Ascending aorta (tissue), 2 donors: ENCODE measurements around the gene TRIM39. TPM values are rescaled to one million over a fixed set of nuclear protein-coding genes. Genes with fewer than 3 reads are reported as not detected.

Experiments used
- DNase-seq, 2 donors: peaks; one replicate each; pipeline ENCODE4 v3.0.0-alpha.2; 2019; ENCODE audit warnings: low spot score in 2 of 2
- H3K27ac ChIP-seq, 2 donors: fragments of 200-600 bp; sonication (generic); one replicate each; pipeline ENCODE4 v1.5.1; 2016 to 2017; ENCODE audit warnings: mild to moderate bottlenecking in 1 of 2
- H3K27me3 ChIP-seq: fragments of 200-600 bp; sonication (generic); one replicate; pipeline ENCODE4 v1.5.1; 2017
- H3K36me3 ChIP-seq, 2 donors: fragments of 200-600 bp; sonication (generic); one replicate each; pipeline ENCODE4 v1.5.1; 2016
- H3K4me1 ChIP-seq, 2 donors: fragments of 200-600 bp; sonication (generic); one replicate each; pipeline ENCODE4 v1.5.1; 2016 to 2017; ENCODE audit warnings: mild to moderate bottlenecking in 1 of 2
- H3K4me3 ChIP-seq, 2 donors: fragments of 200-600 bp; sonication (generic); one replicate each; pipeline ENCODE4 v1.5.1; 2016 to 2017; ENCODE audit warnings: mild to moderate bottlenecking in 1 of 2
- H3K9me3 ChIP-seq, 2 donors: fragments of 200-600 bp; sonication (generic); one replicate each; pipeline ENCODE4 v1.5.1; 2016
- CTCF ChIP-seq, 3 experiments: fragments of 200-600 bp in 2 of 3; fragments of 450-650 bp in 1 of 3; sonication (generic) in 2 of 3; IDR thresholded peaks; one replicate each; pipeline ENCODE4 v1.5.1; 2016 to 2019; ENCODE audit warnings: antibody characterized with exemption in 3 of 3, mild to moderate bottlenecking in 1 of 3, moderate library complexity in 1 of 3
- intact Hi-C: fragments of 100-400 bp; cut with DNase I; formaldehyde crosslinking; loops from one replicate; pipeline ENCODE4 v1.15.1; 2023
- total RNA-seq: library from RNA; depleted of rRNA; stranded (reverse); fragments of >200 nt; gene quantifications from one replicate; pipeline ENCODE4 v1.1.0, GENCODE V29; 2016

Gene TRIM39
- total RNA-seq, 1 donor from 2014 or later: 2.8 TPM

- TF ChIP-seq CTCF (IDR thresholded peaks at IDR 0.05): no peak
- intact Hi-C loops: no loop called here
- peaks cover 61 to 65% of the 10 kb centered on the region in 2 donors for H3K36me3 ChIP-seq
These were observed 5.3 kb downstream of the TRIM39 start for GRCh38 chr6:30331981-30332380.

GRCh38 chr6:30334075-30334783, 7.5 kb downstream of the TRIM39 start:
- no peak overlapping the region for H3K4me3 ChIP-seq
- intact Hi-C loops: no loop called here
- H3K4me1 ChIP-seq: no peaks in the 10 kb centered on the region
- TF ChIP-seq CTCF (IDR thresholded peaks at IDR 0.05): no peak
- H3K36me3 ChIP-seq: peaks cover 68 to 86% of the 10 kb centered on the region in 2 donors
- no peak overlapping the region for H3K27ac ChIP-seq
- no peak for DNase-seq
- no peaks in the 10 kb centered on the region for H3K27me3 ChIP-seq
- no peaks in the 10 kb centered on the region for H3K9me3 ChIP-seq

More at GRCh38 chr6:30331981-30332380, 5.3 kb downstream of the TRIM39 start:
- H3K9me3 ChIP-seq: no peaks in the 10 kb centered on the region
- DNase-seq: no peak
- H3K27ac ChIP-seq: no peak overlapping the region
- peaks cover 0 to 7% of the 10 kb centered on the region in 2 donors for H3K4me1 ChIP-seq
- no peaks in the 10 kb centered on the region for H3K27me3 ChIP-seq
- H3K4me3 ChIP-seq: no peak overlapping the region

GRCh38 chr6:30340589-30341054, 13.9 kb downstream of the TRIM39 start:
- no peaks in the 10 kb centered on the region for H3K27me3 ChIP-seq
- H3K9me3 ChIP-seq: no peaks in the 10 kb centered on the region
- H3K36me3 ChIP-seq: peaks cover 35 to 65% of the 10 kb centered on the region in 2 donors
- no peak overlapping the region for H3K27ac ChIP-seq
- H3K4me1 ChIP-seq: no peaks in the 10 kb centered on the region
- no peak for DNase-seq
- no peak for TF ChIP-seq CTCF (IDR thresholded peaks at IDR 0.05)
- no peak overlapping the region for H3K4me3 ChIP-seq
- intact Hi-C loops: loop anchor here (10.0 kb wide), 1 partner anchor 214 kb away; the partner anchor contains the start of genes GNL1 and PRR3

GRCh38 chr6:30341218-30341617, 14.5 kb downstream of the TRIM39 start:
- H3K9me3 ChIP-seq: no peaks in the 10 kb centered on the region
- no peak for DNase-seq
- peaks cover 0 to 4% of the 10 kb centered on the region in 2 donors for H3K4me1 ChIP-seq
- no peak for TF ChIP-seq CTCF (IDR thresholded peaks at IDR 0.05)
- H3K4me3 ChIP-seq: no peak overlapping the region
- H3K27ac ChIP-seq: no peak overlapping the region
- H3K36me3 ChIP-seq: peaks cover 29 to 60% of the 10 kb centered on the region in 2 donors
- intact Hi-C loops: loop anchor here (10.0 kb wide), 1 partner anchor 214 kb away; the partner anchor contains the start of genes GNL1 and PRR3
- no peaks in the 10 kb centered on the region for H3K27me3 ChIP-seq

GRCh38 chr6:30341728-30342127, 15.0 kb downstream of the TRIM39 start:
- no peak for DNase-seq
- no peak for TF ChIP-seq CTCF (IDR thresholded peaks at IDR 0.05)
- H3K27me3 ChIP-seq: no peaks in the 10 kb centered on the region
- no peak overlapping the region for H3K27ac ChIP-seq
- peaks cover 0 to 4% of the 10 kb centered on the region in 2 donors for H3K4me1 ChIP-seq
- H3K9me3 ChIP-seq: no peaks in the 10 kb centered on the region
- intact Hi-C loops: loop anchor here (10.0 kb wide), 1 partner anchor 213 kb away; the partner anchor contains the start of genes GNL1 and PRR3
- peaks cover 25 to 54% of the 10 kb centered on the region in 2 donors for H3K36me3 ChIP-seq
- H3K4me3 ChIP-seq: no peak overlapping the region
